Spleen (tissue), 11 donors: ENCODE measurements around the gene BNIP2. TPM values are rescaled to one million over a fixed set of nuclear protein-coding genes. Genes with fewer than 3 reads are reported as not detected.
"Not testable (repeated sequence)": the region's sequence is repeated elsewhere in the genome, so short reads cannot be mapped to it uniquely, and the experiment has no call there.

Experiments used
- DNase-seq: peaks from one replicate; pipeline ENCODE4 v3.0.0-alpha.2; 2020
- H3K27ac ChIP-seq, 8 donors: fragments of 200-600 bp; sonication (generic) in 7 of 8; 1 replicate in 4 of 8; 2 replicates in 4 of 8; pipeline versions ENCODE4 v1.5.0 to v1.8.0; 2016 to 2021; ENCODE audit warnings: inconsistent platforms in 4 of 8, mild to moderate bottlenecking in 4 of 8, moderate library complexity in 1 of 8
- H3K27me3 ChIP-seq, 7 donors: fragments of 200-600 bp; sonication (generic) in 6 of 7; replicated peaks in 1 of 7; 1 replicate in 4 of 7; 2 replicates in 3 of 7; pipeline versions ENCODE4 v1.5.0 to v1.8.0; 2016 to 2021; ENCODE audit warnings: inconsistent platforms in 3 of 7, mild to moderate bottlenecking in 1 of 7
- H3K36me3 ChIP-seq, 6 donors: fragments of 200-600 bp; sonication (generic) in 5 of 6; 1 replicate in 4 of 6; 2 replicates in 2 of 6; pipeline versions ENCODE4 v1.5.0 to v1.8.0; 2016 to 2021; ENCODE audit warnings: inconsistent platforms in 2 of 6
- H3K4me1 ChIP-seq, 6 donors: fragments of 200-600 bp; sonication (generic) in 5 of 6; 1 replicate in 3 of 6; 2 replicates in 3 of 6; pipeline versions ENCODE4 v1.5.0 to v1.8.0; 2016 to 2021; ENCODE audit warnings: inconsistent platforms in 3 of 6
- H3K4me3 ChIP-seq, 8 donors: fragments of 200-600 bp; sonication (generic) in 7 of 8; 1 replicate in 4 of 8; 2 replicates in 4 of 8; pipeline versions ENCODE4 v1.5.0 to v1.8.0; 2016 to 2021; ENCODE audit warnings: inconsistent platforms in 4 of 8, mild to moderate bottlenecking in 4 of 8, moderate library complexity in 2 of 8
- H3K9me3 ChIP-seq, 8 donors: fragments of 200-600 bp; sonication (generic) in 7 of 8; 1 replicate in 4 of 8; 2 replicates in 4 of 8; pipeline versions ENCODE4 v1.5.0 to v1.8.0; 2016 to 2021; ENCODE audit warnings: inconsistent platforms in 4 of 8
- CTCF ChIP-seq, 11 experiments: fragments of 200-600 bp in 7 of 11; fragments of 450-650 bp in 4 of 11; sonication (generic) in 4 of 11; IDR thresholded peaks in 8 of 11; conservative IDR thresholded peaks in 3 of 11; 1 replicate in 7 of 11; 2 replicates in 4 of 11; pipeline versions ENCODE4 v1.4.0 to v1.8.0; 2016 to 2021; ENCODE audit warnings: antibody characterized with exemption in 11 of 11, inconsistent platforms in 4 of 11, mild to moderate bottlenecking in 1 of 11
- POLR2A ChIP-seq, 3 donors: fragments of 450-650 bp; IDR thresholded peaks; one replicate each; pipeline ENCODE4 v1.5.1; 2017; ENCODE audit warnings: antibody characterized with exemption in 3 of 3, mild to moderate bottlenecking in 1 of 3
- POLR2AphosphoS5 ChIP-seq, 3 donors: sonication (generic); formaldehyde crosslinking; IDR thresholded peaks; one replicate each; pipeline ENCODE4 v1.5.1; 2017; ENCODE audit warnings: antibody characterized with exemption in 3 of 3
- WGBS, 5 donors: extraction: QIAGEN DNeasy Blood & Tissue Kit in 3 of 5; methylation state at CpG; one replicate each; pipeline versions ENCODE4 v1.1.5 to v1.1.7; 2013 to 2018; 5-methylcytosine and 5-hydroxymethylcytosine counted together
- intact Hi-C: fragments of 100-400 bp; cut with DNase I; formaldehyde crosslinking; loops from one replicate; pipeline ENCODE4 v1.15.0; 2023; ENCODE audit warnings: low total_unique reads
- polyA plus RNA-seq, 3 donors: library from polyadenylated mRNA; stranded (reverse); fragments of 200-250 nt; gene quantifications; one replicate each; pipeline ENCODE4 v1.2.1, GENCODE V29; 2013
- total RNA-seq, 7 donors: library from RNA; depleted of rRNA in 3 of 7; stranded (reverse); fragments of >200 nt in 3 of 7; fragmentation: NEBNext Ultra II Directional in 4 of 7; extraction: Animal tissue kit (Norgen Biotek cat#: 25700) in 4 of 7; gene quantifications; one replicate each; pipeline versions ENCODE4 v1.1.0 to v1.2.1, GENCODE V29; 2016 to 2021
- donor health status: healthy with polysubstance abuse.
- donor health status: DM: no; HTN: no; CAD: no; lungs with moderate emphysema.
- donor health status: DM: no; HTN: no; CAD: no.
- donor health status: Bipolar disorder and iron deficiency.
- donor health status: healthy.
- donor health status: DM: no; HTN: no; CAD: no.
- donor health status: DM: yes; HTN: yes; CAD: no.

Gene BNIP2
- total and polyA plus RNA-seq, 10 donors = 34.1 to 232 (median 107) TPM

- Histone ChIP-seq H3K36me3 (no peaks in the 10 kb centered on the region), H3K27ac (no peak overlapping the region), H3K4me3 (no peak overlapping the region), H3K9me3 (peaks cover 0 to 2% (median 0%) of the 10 kb centered on the region in 8 donors), H3K27me3 (peaks cover 0 to 7% (median 0%) of the 10 kb centered on the region in 7 donors), H3K4me1 (no peaks in the 10 kb centered on the region)
- intact Hi-C loops = no loop called here
- TF ChIP-seq CTCF (IDR thresholded peaks at IDR 0.05 in 8 of 11, conservative IDR thresholded peaks at IDR 0.05 in 3 of 11) = no peak
- no peak for TF ChIP-seq POLR2AphosphoS5 (IDR thresholded peaks at IDR 0.05)
- no peak for TF ChIP-seq POLR2A (IDR thresholded peaks at IDR 0.05)
- no peak for DNase-seq
These were observed 13.2 kb upstream of the BNIP2 start for GRCh38 chr15:59702351-59702750.

GRCh38 chr15:59701880-59702279 lies 12.8 kb upstream of the BNIP2 start:
- H3K4me1 ChIP-seq = no peaks in the 10 kb centered on the region
- H3K27me3 ChIP-seq = peaks cover 0 to 7% (median 0%) of the 10 kb centered on the region in 7 donors
- no peak overlapping the region for H3K27ac ChIP-seq
- intact Hi-C loops = no loop called here
- no peaks in the 10 kb centered on the region for H3K36me3 ChIP-seq
- WGBS, 5 donors = 85 to 92% (median 89%) methylated on average over 4 of the region's 4 CpGs
- H3K4me3 ChIP-seq = no peak overlapping the region
- H3K9me3 ChIP-seq = no peaks in the 10 kb centered on the region
- no peak for DNase-seq
- no peak for TF ChIP-seq POLR2AphosphoS5 (IDR thresholded peaks at IDR 0.05)

GRCh38 chr15:59699810-59700431 lies 10.8 kb upstream of the BNIP2 start:
- Histone ChIP-seq H3K4me1 (no peaks in the 10 kb centered on the region), H3K27me3 (peaks cover 0 to 7% (median 0%) of the 10 kb centered on the region in 7 donors), H3K9me3 (no peaks in the 10 kb centered on the region), H3K4me3 (no peak overlapping the region), H3K36me3 (no peaks in the 10 kb centered on the region), H3K27ac (no peak overlapping the region)
- 45 to 89% (median 77%) methylated on average over 4 of the region's 4 CpGs for WGBS, 5 donors
- TF ChIP-seq CTCF (IDR thresholded peaks at IDR 0.05 in 8 of 11, conservative IDR thresholded peaks at IDR 0.05 in 3 of 11) (no peak), POLR2A (IDR thresholded peaks at IDR 0.05) (no peak), POLR2AphosphoS5 (IDR thresholded peaks at IDR 0.05) (no peak)
- intact Hi-C loops = no loop called here
- no peak for DNase-seq

GRCh38 chr15:59698065-59698464 lies 8.9 kb upstream of the BNIP2 start:
- DNase-seq, H3K27ac ChIP-seq, H3K27me3 ChIP-seq, H3K9me3 ChIP-seq, intact Hi-C loops, H3K4me1 ChIP-seq, H3K36me3 ChIP-seq, H3K4me3 ChIP-seq: not testable (repeated sequence)
- WGBS, 5 donors = 65 to 90% (median 76%) methylated on average over 4 of the region's 4 CpGs

GRCh38 chr15:59696332-59696731 lies 7.2 kb upstream of the BNIP2 start:
- no peak for TF ChIP-seq POLR2AphosphoS5 (IDR thresholded peaks at IDR 0.05)
- no peak for TF ChIP-seq POLR2A (IDR thresholded peaks at IDR 0.05)
- no peak for TF ChIP-seq CTCF (IDR thresholded peaks at IDR 0.05 in 8 of 11, conservative IDR thresholded peaks at IDR 0.05 in 3 of 11)
- Histone ChIP-seq H3K27ac (no peak overlapping the region), H3K9me3 (no peaks in the 10 kb centered on the region), H3K4me3 (no peak overlapping the region), H3K4me1 (peaks cover 0 to 3% (median under 1%) of the 10 kb centered on the region in 6 donors), H3K27me3 (no peaks in the 10 kb centered on the region), H3K36me3 (no peaks in the 10 kb centered on the region)
- no peak for DNase-seq
- intact Hi-C loops = no loop called here
- WGBS, 5 donors = 67 to 90% (median 87%) methylated on average over 3 to 4 of the region's 4 CpGs
